Stimulated activated CD4-positive, alpha-beta T cell treated with anti-CD3 and anti-CD28 coated beads, Interleukin-1b, Interleukin-23, amount 100 ng/mL, for 24 hours (primary cell): ENCODE measurements around the gene FILIP1L.

Experiments
- DNase-seq, 4 experiments: peaks; one replicate each; pipeline ENCODE4 v3.0.0-alpha.2; 2020; ENCODE audit warnings: low read depth in 4 of 4, low spot score in 1 of 4

FILIP1L gene

GRCh38 chr3:100018806-100019205 is 95.5 kb downstream of the FILIP1L start:
- DNase-seq = no peak

- no peak for DNase-seq
Measured at GRCh38 chr3:100010087-100010417, 104.2 kb downstream of the FILIP1L start.

- DNase-seq = no peak
Measured at GRCh38 chr3:100009276-100010086, 104.8 kb downstream of the FILIP1L start.

GRCh38 chr3:100008081-100008698 is 106.1 kb downstream of the FILIP1L start:
- no peak for DNase-seq

GRCh38 chr3:100007313-100007712 is 107.0 kb downstream of the FILIP1L start:
- no peak for DNase-seq

GRCh38 chr3:100006570-100007271 is 107.6 kb downstream of the FILIP1L start:
- DNase-seq = no peak

GRCh38 chr3:100005665-100006393 is 108.5 kb downstream of the FILIP1L start:
- no peak for DNase-seq

GRCh38 chr3:100004931-100005330 is 109.4 kb downstream of the FILIP1L start:
- no peak for DNase-seq

GRCh38 chr3:100003609-100004503 is 110.4 kb downstream of the FILIP1L start:
- no peak for DNase-seq

- no peak for DNase-seq
Measured at GRCh38 chr3:100002599-100003350, 111.5 kb downstream of the FILIP1L start.

GRCh38 chr3:100001526-100002270 is 112.6 kb downstream of the FILIP1L start:
- DNase-seq = no peak

- DNase-seq = no peak
Measured at GRCh38 chr3:100001083-100001482, 113.2 kb downstream of the FILIP1L start.

GRCh38 chr3:99999536-99999935 is 114.8 kb downstream of the FILIP1L start:
- no peak for DNase-seq

GRCh38 chr3:99997293-99997692 is 117.0 kb downstream of the FILIP1L start:
- no peak for DNase-seq

GRCh38 chr3:99990179-99990578 is 124.1 kb downstream of the FILIP1L start:
- DNase-seq = no peak

GRCh38 chr3:99984668-99985067 is 129.6 kb downstream of the FILIP1L start:
- no peak for DNase-seq

GRCh38 chr3:99984139-99984538 is 130.2 kb downstream of the FILIP1L start:
- DNase-seq = no peak

- no peak for DNase-seq
Measured at GRCh38 chr3:99982650-99983049, 131.7 kb downstream of the FILIP1L start.

- DNase-seq = no peak
Measured at GRCh38 chr3:99981138-99981537, 133.2 kb downstream of the FILIP1L start.
